Testis (tissue), 2 donors: ENCODE measurements around the gene FOXP4.

Source experiments
- CTCF ChIP-seq, 3 experiments: fragments of 450-650 bp in 2 of 3; fragments of 200-600 bp in 1 of 3; sonication (generic) in 1 of 3; IDR thresholded peaks; one replicate each; pipeline ENCODE4 v1.5.1; 2016 to 2019; ENCODE audit warnings: antibody characterized with exemption in 3 of 3, mild to moderate bottlenecking in 2 of 3, moderate library complexity in 1 of 3
- POLR2A ChIP-seq: fragments of 450-650 bp; IDR thresholded peaks from one replicate; pipeline ENCODE4 v1.6.1; 2017; ENCODE audit warnings: antibody characterized with exemption, mild to moderate bottlenecking, moderate library complexity

- no peak for TF ChIP-seq CTCF (IDR thresholded peaks at IDR 0.05)
- TF ChIP-seq POLR2A = no peak
These were observed 100.9 kb downstream of the FOXP4 start for GRCh38 chr6:41647061-41647511.
